HK-2 (cell line): ENCODE measurements around the gene FRMD4A.

Experiments used
- DNase-seq: peaks from one replicate; pipeline ENCODE4 v3.0.0-alpha.2; 2018; ENCODE audit not compliant: unreplicated experiment

FRMD4A gene

GRCh38 chr10:13705526-13706174 is 625.1 kb downstream of the FRMD4A start:
- DNase-seq, result no peak

GRCh38 chr10:13704964-13705363 is 625.8 kb downstream of the FRMD4A start:
- no peak for DNase-seq

- DNase-seq, result no peak
Observed at GRCh38 chr10:13703997-13704536, 626.7 kb downstream of the FRMD4A start.

GRCh38 chr10:13703101-13703818 is 627.5 kb downstream of the FRMD4A start:
- no peak for DNase-seq

GRCh38 chr10:13701157-13701919 is 629.4 kb downstream of the FRMD4A start:
- DNase-seq, result peak; percentile 32

- DNase-seq, result no peak
Observed at GRCh38 chr10:13700473-13701144, 630.1 kb downstream of the FRMD4A start.

- no peak for DNase-seq
Observed at GRCh38 chr10:13699216-13699615, 631.5 kb downstream of the FRMD4A start.

- no peak for DNase-seq
Observed at GRCh38 chr10:13698217-13698616, 632.5 kb downstream of the FRMD4A start.

- no peak for DNase-seq
Observed at GRCh38 chr10:13696071-13696470, 634.7 kb downstream of the FRMD4A start.

GRCh38 chr10:13695588-13695987 is 635.1 kb downstream of the FRMD4A start:
- no peak for DNase-seq

- no peak for DNase-seq
Observed at GRCh38 chr10:13693783-13694700, 636.7 kb downstream of the FRMD4A start.

- no peak for DNase-seq
Observed at GRCh38 chr10:13690281-13690825, 640.4 kb downstream of the FRMD4A start.

- DNase-seq, result no peak
Observed at GRCh38 chr10:13686331-13686752, 644.4 kb downstream of the FRMD4A start.

GRCh38 chr10:13685885-13686284 is 644.8 kb downstream of the FRMD4A start:
- no peak for DNase-seq

GRCh38 chr10:13684806-13685482 is 645.8 kb downstream of the FRMD4A start:
- no peak for DNase-seq

GRCh38 chr10:13684252-13684791 is 646.4 kb downstream of the FRMD4A start:
- DNase-seq, result no peak

GRCh38 chr10:13683017-13683416 is 647.7 kb downstream of the FRMD4A start:
- no peak for DNase-seq

- no peak for DNase-seq
Observed at GRCh38 chr10:13681960-13682359, 648.8 kb downstream of the FRMD4A start.

- no peak for DNase-seq
Observed at GRCh38 chr10:13681528-13681927, 649.2 kb downstream of the FRMD4A start.

- no peak for DNase-seq
Observed at GRCh38 chr10:13681095-13681494, 649.6 kb downstream of the FRMD4A start.
